ENCODE results near the gene CPEB1. TPM values are rescaled to one million over a fixed set of nuclear protein-coding genes. Genes with fewer than 3 reads are reported as not detected.

Gene CPEB1
- total and polyA plus RNA-seq, 10 donors = 0.09 to 1.2 (median 0.46) TPM

DNA sequence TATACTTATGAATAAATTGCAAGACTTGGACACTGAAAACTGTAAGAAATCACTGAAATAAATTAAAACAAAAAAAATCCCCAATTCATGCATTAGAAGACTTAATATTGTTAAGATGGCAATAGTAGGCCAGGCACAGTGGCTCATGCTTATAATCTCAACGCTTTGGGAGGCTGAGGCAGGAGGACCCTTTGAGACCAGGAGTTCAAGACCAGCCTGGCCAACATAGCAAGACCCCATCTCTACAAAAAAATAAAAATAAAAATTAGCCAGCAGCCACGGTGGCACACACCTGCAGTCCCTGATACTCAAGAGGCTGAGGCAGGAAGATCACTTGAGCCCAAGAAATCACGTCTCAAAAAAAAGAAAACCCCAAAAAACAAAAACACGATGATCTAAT, 35.8 kb downstream of the CPEB1 start:
- H3K36me3 ChIP-seq = no peaks in the 10 kb centered on the region
- intact Hi-C loops (cut with DNase I; ENCODE audit: low total_unique reads) = no loop called here
- H3K9me3 ChIP-seq = no peaks in the 10 kb centered on the region
- TF ChIP-seq POLR2A (IDR thresholded peaks at IDR 0.05) (no peak), POLR2AphosphoS5 (IDR thresholded peaks at IDR 0.05) (no peak), CTCF (IDR thresholded peaks at IDR 0.05 in 8 of 11, conservative IDR thresholded peaks at IDR 0.05 in 3 of 11) (no peak)
- H3K4me1 ChIP-seq = no peaks in the 10 kb centered on the region
- H3K27me3 ChIP-seq (replicated peaks in 1 of 7) = peaks cover 0 to 7% (median 0%) of the 10 kb centered on the region in 7 donors
- H3K4me3 ChIP-seq = no peak overlapping the region
- no peak for DNase-seq
- H3K27ac ChIP-seq = no peak overlapping the region
- 82 to 89% (median 86%) methylated on average over 4 of the region's 4 CpGs for WGBS, 5 donors

GRCh38 chr15:82602195-82602594, 45.0 kb downstream of the CPEB1 start:
- TF ChIP-seq POLR2A (IDR thresholded peaks at IDR 0.05) (no peak), CTCF (IDR thresholded peaks at IDR 0.05 in 8 of 11, conservative IDR thresholded peaks at IDR 0.05 in 3 of 11) (no peak), POLR2AphosphoS5 (IDR thresholded peaks at IDR 0.05) (no peak)
- no peaks in the 10 kb centered on the region for H3K4me1 ChIP-seq
- H3K9me3 ChIP-seq = no peaks in the 10 kb centered on the region
- no peak overlapping the region for H3K4me3 ChIP-seq
- peaks cover 0 to 23% (median 0%) of the 10 kb centered on the region in 7 donors for H3K27me3 ChIP-seq (replicated peaks in 1 of 7)
- H3K27ac ChIP-seq = no peak overlapping the region
- H3K36me3 ChIP-seq = no peaks in the 10 kb centered on the region
- intact Hi-C loops (cut with DNase I; ENCODE audit: low total_unique reads) = no loop called here
- WGBS, 5 donors = 69 to 94% (median 82%) methylated on average over 5 of the region's 5 CpGs
- no peak for DNase-seq

- Histone ChIP-seq H3K9me3 (no peaks in the 10 kb centered on the region), H3K27ac (no peak overlapping the region), H3K27me3 (replicated peaks in 1 of 7) (peaks cover 0 to 28% (median 0%) of the 10 kb centered on the region in 7 donors), H3K4me1 (no peaks in the 10 kb centered on the region), H3K4me3 (no peak overlapping the region), H3K36me3 (no peaks in the 10 kb centered on the region)
- 79 to 92% (median 82%) methylated on average over 1 of the region's 1 CpG for WGBS, 5 donors
- intact Hi-C loops (cut with DNase I; ENCODE audit: low total_unique reads) = no loop called here
- no peak for DNase-seq
- TF ChIP-seq POLR2AphosphoS5 (IDR thresholded peaks at IDR 0.05) (no peak), POLR2A (IDR thresholded peaks at IDR 0.05) (no peak), CTCF (IDR thresholded peaks at IDR 0.05 in 8 of 11, conservative IDR thresholded peaks at IDR 0.05 in 3 of 11) (no peak)
Measured at GRCh38 chr15:82599862-82600261, 47.3 kb downstream of the CPEB1 start.

DNA sequence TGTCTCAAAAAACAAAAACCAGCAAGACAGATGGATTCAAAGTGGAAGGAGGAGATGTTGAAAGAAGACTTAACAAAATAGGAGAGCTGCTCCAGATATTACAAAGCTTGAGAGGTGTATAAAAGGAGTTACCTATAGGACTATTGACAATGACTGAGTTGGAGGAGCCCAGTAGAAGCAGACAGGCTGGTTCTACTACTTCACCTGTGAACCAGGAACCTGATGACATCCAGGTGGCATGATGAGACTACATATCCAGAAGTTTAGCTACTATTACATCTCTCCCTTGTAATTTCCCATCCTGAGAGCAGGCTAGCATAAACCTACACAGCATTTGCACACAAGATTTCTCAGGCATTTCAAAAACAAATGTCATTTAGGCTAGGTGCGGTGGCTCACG, 49.3 kb downstream of the CPEB1 start:
- Histone ChIP-seq H3K27me3 (replicated peaks in 1 of 7) (peaks cover 0 to 28% (median 0%) of the 10 kb centered on the region in 7 donors), H3K9me3 (no peaks in the 10 kb centered on the region), H3K27ac (no peak overlapping the region), H3K4me1 (no peaks in the 10 kb centered on the region), H3K4me3 (no peak overlapping the region), H3K36me3 (no peaks in the 10 kb centered on the region)
- intact Hi-C loops (cut with DNase I; ENCODE audit: low total_unique reads) = no loop called here
- TF ChIP-seq POLR2A (IDR thresholded peaks at IDR 0.05) = no peak
- no peak for TF ChIP-seq POLR2AphosphoS5 (IDR thresholded peaks at IDR 0.05)
- TF ChIP-seq CTCF (IDR thresholded peaks at IDR 0.05 in 8 of 11, conservative IDR thresholded peaks at IDR 0.05 in 3 of 11) = no peak
- no peak for DNase-seq
- WGBS, 5 donors = 93 to 100% (median 100%) methylated on average over 2 of the region's 2 CpGs
